Suprapubic skin (tissue), 4 donors: Measurements from ENCODE around the gene PFDN6.

ENCODE experiments used
- CTCF ChIP-seq, 2 donors: fragments of 200-600 bp in 1 of 2; fragments of 450-650 bp in 1 of 2; sonication (generic) in 1 of 2; IDR thresholded peaks; one replicate each; pipeline ENCODE4 v1.5.1; 2016 to 2019; ENCODE audit warnings: antibody characterized with exemption in 2 of 2, mild to moderate bottlenecking in 1 of 2, moderate library complexity in 1 of 2
- EP300 ChIP-seq: sonication (generic); formaldehyde crosslinking; IDR thresholded peaks from one replicate; pipeline ENCODE4 v1.6.1; 2017; ENCODE audit warnings: antibody characterized with exemption
- POLR2A ChIP-seq, 2 donors: fragments of 450-650 bp; IDR thresholded peaks; one replicate each; pipeline ENCODE4 v1.6.1; 2017; ENCODE audit warnings: antibody characterized with exemption in 2 of 2, mild to moderate bottlenecking in 2 of 2, moderate library complexity in 2 of 2
- POLR2AphosphoS5 ChIP-seq, 3 donors: sonication (generic); formaldehyde crosslinking; IDR thresholded peaks; one replicate each; pipeline ENCODE4 v1.6.1; 2017; ENCODE audit warnings: antibody characterized with exemption in 3 of 3

GRCh38 chr6:33318426-33319073 is 29.1 kb downstream of the PFDN6 start:
- TF ChIP-seq POLR2A (IDR thresholded peaks at IDR 0.05) = no peak
- no peak for TF ChIP-seq CTCF (IDR thresholded peaks at IDR 0.05)
- TF ChIP-seq POLR2AphosphoS5 (IDR thresholded peaks at IDR 0.05) = no peak
- no peak for TF ChIP-seq EP300
